VCaP (cell line): ENCODE data around the gene ADCY3.

ENCODE experiments used
- H3K27ac ChIP-seq: fragments of 450-650 bp; 2 replicates; pipeline ENCODE4 v1.5.1; 2017
- CTCF ChIP-seq: fragments of 450-650 bp; conservative IDR thresholded peaks from 2 replicates; pipeline ENCODE4 v1.5.1; 2017; ENCODE audit warnings: mild to moderate bottlenecking, moderate library complexity

Gene ADCY3

GRCh38 chr2:24832073-24832461 is 88.0 kb downstream of the ADCY3 start:
- H3K27ac ChIP-seq = no peak overlapping the region
- TF ChIP-seq CTCF = no peak

- no peak for TF ChIP-seq CTCF
- no peak overlapping the region for H3K27ac ChIP-seq
These were observed 88.6 kb downstream of the ADCY3 start for GRCh38 chr2:24831221-24832072.

GRCh38 chr2:24830786-24831185 is 89.3 kb downstream of the ADCY3 start:
- no peak overlapping the region for H3K27ac ChIP-seq
- TF ChIP-seq CTCF = no peak

GRCh38 chr2:24830351-24830750 is 89.7 kb downstream of the ADCY3 start:
- peak; percentile 19; the same call in 1 of the 2 replicates for TF ChIP-seq CTCF
- no peak overlapping the region for H3K27ac ChIP-seq

GRCh38 chr2:24828238-24828996 is 91.6 kb downstream of the ADCY3 start:
- peak overlapping the region; percentile 69 for H3K27ac ChIP-seq
- TF ChIP-seq CTCF = no peak

GRCh38 chr2:24827321-24828237 is 92.5 kb downstream of the ADCY3 start:
- peak overlapping the region; percentile 69 for H3K27ac ChIP-seq
- peak; percentile 87 for TF ChIP-seq CTCF

- H3K27ac ChIP-seq = peak overlapping the region; percentile 69
- TF ChIP-seq CTCF = no peak
These were observed 93.3 kb downstream of the ADCY3 start for GRCh38 chr2:24826773-24827145.
